Thyroid gland (tissue), 4 donors: ENCODE measurements around the gene PPP3CA. TPM values are rescaled to one million over a fixed set of nuclear protein-coding genes. Genes with fewer than 3 reads are reported as not detected.

Experiments used
- DNase-seq, 2 donors: peaks; one replicate each; pipeline ENCODE4 v3.0.0-alpha.2; 2019
- H3K27ac ChIP-seq, 3 donors: fragments of 200-600 bp; sonication (generic); 1 replicate in 2 of 3; 2 replicates in 1 of 3; pipeline ENCODE4 v1.5.1; 2016 to 2019; ENCODE audit warnings: mild to moderate bottlenecking in 1 of 3, moderate library complexity in 1 of 3
- H3K27me3 ChIP-seq: fragments of 200-600 bp; sonication (generic); one replicate; pipeline ENCODE4 v1.5.1; 2019
- H3K36me3 ChIP-seq, 2 donors: fragments of 200-600 bp; sonication (generic); one replicate each; pipeline ENCODE4 v1.5.1; 2016 to 2019
- H3K4me1 ChIP-seq, 2 donors: fragments of 200-600 bp; sonication (generic); one replicate each; pipeline ENCODE4 v1.5.1; 2017 to 2019
- H3K4me3 ChIP-seq, 3 donors: fragments of 200-600 bp; sonication (generic); replicated peaks in 1 of 3; 1 replicate in 2 of 3; 2 replicates in 1 of 3; pipeline ENCODE4 v1.5.1; 2016; ENCODE audit warnings: mild to moderate bottlenecking in 1 of 3
- H3K9me3 ChIP-seq: fragments of 200-600 bp; sonication (generic); one replicate; pipeline ENCODE4 v1.5.1; 2017
- POLR2A ChIP-seq, 2 donors: fragments of 450-650 bp; IDR thresholded peaks; one replicate each; pipeline ENCODE4 v1.6.1; 2017; ENCODE audit warnings: antibody characterized with exemption in 2 of 2, mild to moderate bottlenecking in 2 of 2, moderate library complexity in 1 of 2
- WGBS, 2 donors: methylation state at CpG; one replicate each; pipeline ENCODE4 v1.1.5; 2017; 5-methylcytosine and 5-hydroxymethylcytosine counted together
- intact Hi-C: fragments of 100-400 bp; cut with DNase I; formaldehyde crosslinking; loops from one replicate; pipeline ENCODE4 v1.15.1; 2023
- total RNA-seq, 4 donors: library from RNA; depleted of rRNA; stranded (reverse); fragments of >200 nt; gene quantifications; one replicate each; pipeline ENCODE4 v1.2.3, GENCODE V29; 2016
- TF ChIP-seq, protein P1 (sequence below), 6 experiments: fragments of 200-600 bp in 3 of 6; fragments of 450-650 bp in 3 of 6; sonication (generic) in 3 of 6; IDR thresholded peaks; one replicate each; pipeline ENCODE4 v1.5.1; 2016 to 2019; ENCODE audit warnings: antibody characterized with exemption in 6 of 6, mild to moderate bottlenecking in 2 of 6, inconsistent platforms in 1 of 6, moderate library complexity in 1 of 6

The PPP3CA gene
- total RNA-seq, 4 donors from 2014 or later, result 31.6 to 45.8 (median 34.4) TPM

DNA sequence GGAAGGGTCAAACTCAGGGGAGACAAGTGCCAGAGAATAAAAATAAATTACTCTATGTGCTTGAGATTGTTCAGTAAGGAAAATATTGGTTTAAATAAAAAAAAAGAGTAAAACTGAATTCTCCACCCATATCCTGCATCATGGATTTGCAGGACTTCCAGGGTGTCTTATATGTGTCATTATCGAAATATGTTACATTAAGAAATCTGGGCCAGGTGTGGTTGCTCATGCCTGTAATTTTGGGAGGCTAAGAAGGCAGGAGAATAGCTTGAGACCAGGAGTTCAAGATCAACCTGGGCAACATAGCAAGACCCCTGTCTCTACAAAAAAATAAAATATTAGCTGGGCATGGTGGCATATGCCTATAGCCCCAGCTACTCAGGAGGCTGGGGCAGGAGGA lies 104.9 kb downstream of the PPP3CA start:
- H3K9me3 ChIP-seq, result no peaks in the 10 kb centered on the region
- H3K27me3 ChIP-seq, result no peaks in the 10 kb centered on the region
- H3K36me3 ChIP-seq, result no peaks in the 10 kb centered on the region
- intact Hi-C loops, result no loop called here
- WGBS, 2 donors, result 93 to 100% methylated on average over 1 of the region's 1 CpG
- TF ChIP-seq, protein P1, sequence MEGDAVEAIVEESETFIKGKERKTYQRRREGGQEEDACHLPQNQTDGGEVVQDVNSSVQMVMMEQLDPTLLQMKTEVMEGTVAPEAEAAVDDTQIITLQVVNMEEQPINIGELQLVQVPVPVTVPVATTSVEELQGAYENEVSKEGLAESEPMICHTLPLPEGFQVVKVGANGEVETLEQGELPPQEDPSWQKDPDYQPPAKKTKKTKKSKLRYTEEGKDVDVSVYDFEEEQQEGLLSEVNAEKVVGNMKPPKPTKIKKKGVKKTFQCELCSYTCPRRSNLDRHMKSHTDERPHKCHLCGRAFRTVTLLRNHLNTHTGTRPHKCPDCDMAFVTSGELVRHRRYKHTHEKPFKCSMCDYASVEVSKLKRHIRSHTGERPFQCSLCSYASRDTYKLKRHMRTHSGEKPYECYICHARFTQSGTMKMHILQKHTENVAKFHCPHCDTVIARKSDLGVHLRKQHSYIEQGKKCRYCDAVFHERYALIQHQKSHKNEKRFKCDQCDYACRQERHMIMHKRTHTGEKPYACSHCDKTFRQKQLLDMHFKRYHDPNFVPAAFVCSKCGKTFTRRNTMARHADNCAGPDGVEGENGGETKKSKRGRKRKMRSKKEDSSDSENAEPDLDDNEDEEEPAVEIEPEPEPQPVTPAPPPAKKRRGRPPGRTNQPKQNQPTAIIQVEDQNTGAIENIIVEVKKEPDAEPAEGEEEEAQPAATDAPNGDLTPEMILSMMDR (IDR thresholded peaks at IDR 0.05), result no peak
- TF ChIP-seq POLR2A (IDR thresholded peaks at IDR 0.05), result no peak
- no peak for DNase-seq
- H3K4me1 ChIP-seq, result peaks cover 0 to 4% of the 10 kb centered on the region in 2 donors
- no peak overlapping the region for H3K4me3 ChIP-seq
- H3K27ac ChIP-seq, result no peak overlapping the region

DNA sequence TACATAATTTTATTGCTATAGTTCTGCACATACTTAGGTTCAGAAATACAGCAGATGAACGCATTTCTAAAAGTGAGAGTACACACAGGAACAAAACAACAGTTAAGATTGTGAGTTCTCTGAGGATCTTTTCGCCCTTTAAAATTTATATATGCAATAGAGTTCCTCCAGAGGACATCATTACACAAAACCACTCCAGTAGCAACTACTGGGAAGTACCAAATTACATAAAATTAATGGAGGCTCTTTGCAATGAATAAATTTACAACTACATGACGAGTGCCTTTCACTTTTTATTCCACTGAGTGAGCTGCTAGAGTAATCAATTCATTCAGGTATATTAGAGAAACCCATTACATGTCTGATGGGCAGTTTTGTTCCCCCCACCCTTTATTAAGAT lies 107.2 kb downstream of the PPP3CA start:
- no peak overlapping the region for H3K27ac ChIP-seq
- H3K9me3 ChIP-seq, result no peaks in the 10 kb centered on the region
- no peak for DNase-seq
- H3K4me1 ChIP-seq, result peaks cover 0 to 4% of the 10 kb centered on the region in 2 donors
- TF ChIP-seq, protein P1 (IDR thresholded peaks at IDR 0.05), result no peak
- TF ChIP-seq POLR2A (IDR thresholded peaks at IDR 0.05), result no peak
- WGBS, 2 donors, result 95% methylated on average over 3 of the region's 3 CpGs
- intact Hi-C loops, result no loop called here
- no peaks in the 10 kb centered on the region for H3K27me3 ChIP-seq
- H3K4me3 ChIP-seq, result no peak overlapping the region
- H3K36me3 ChIP-seq, result no peaks in the 10 kb centered on the region

DNA sequence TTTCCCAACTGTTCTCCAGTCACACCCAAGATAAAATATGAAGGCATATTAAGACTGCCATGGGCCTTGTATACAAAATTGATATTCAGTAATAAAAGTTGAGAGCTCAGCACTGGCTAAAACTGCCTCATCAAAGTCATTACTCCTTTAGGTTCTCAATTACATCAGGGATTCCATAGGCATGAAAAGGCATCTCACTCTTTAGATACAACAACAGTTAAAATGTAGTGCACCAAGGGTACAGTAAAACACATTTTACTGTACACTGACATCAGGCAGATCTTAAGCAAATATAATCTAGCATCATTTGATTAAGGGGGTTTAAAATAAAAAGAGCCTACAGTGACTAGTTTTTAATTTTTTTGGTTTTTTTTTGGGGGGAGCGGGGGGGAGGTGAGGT lies 107.7 kb downstream of the PPP3CA start:
- intact Hi-C loops, result no loop called here
- no peak for TF ChIP-seq POLR2A (IDR thresholded peaks at IDR 0.05)
- TF ChIP-seq, protein P1 (IDR thresholded peaks at IDR 0.05), result no peak
- H3K27me3 ChIP-seq, result no peaks in the 10 kb centered on the region
- no peaks in the 10 kb centered on the region for H3K36me3 ChIP-seq
- 64 to 81% methylated on average over 1 of the region's 1 CpG for WGBS, 2 donors
- H3K9me3 ChIP-seq, result no peaks in the 10 kb centered on the region
- DNase-seq, result no peak
- H3K4me1 ChIP-seq, result peaks cover 0 to 4% of the 10 kb centered on the region in 2 donors
- no peak overlapping the region for H3K4me3 ChIP-seq
- H3K27ac ChIP-seq, result no peak overlapping the region

DNA sequence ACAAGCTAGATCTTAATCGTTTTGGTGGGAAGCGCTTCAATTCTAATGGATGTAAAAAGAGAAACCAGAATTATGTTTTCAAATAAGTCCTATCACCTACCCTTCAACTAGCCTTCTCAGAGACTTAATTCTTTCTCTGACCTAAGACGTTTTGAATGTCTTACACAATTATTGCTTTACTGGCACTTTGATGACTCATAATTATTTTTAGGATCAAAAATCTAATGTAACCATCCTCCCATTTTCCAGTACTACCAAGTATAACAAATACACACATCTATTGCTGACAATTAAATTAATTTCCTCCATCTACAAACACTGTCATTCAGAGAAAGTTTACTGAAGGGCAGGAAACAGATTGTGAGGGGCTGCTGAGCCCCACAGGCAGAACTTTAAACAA lies 108.6 kb downstream of the PPP3CA start:
- TF ChIP-seq, protein P1 (IDR thresholded peaks at IDR 0.05), result no peak
- H3K4me1 ChIP-seq, result peaks cover 0 to 4% of the 10 kb centered on the region in 2 donors
- DNase-seq, result no peak
- intact Hi-C loops, result no loop called here
- no peak overlapping the region for H3K4me3 ChIP-seq
- no peak overlapping the region for H3K27ac ChIP-seq
- no peaks in the 10 kb centered on the region for H3K36me3 ChIP-seq
- H3K9me3 ChIP-seq, result no peaks in the 10 kb centered on the region
- H3K27me3 ChIP-seq, result no peaks in the 10 kb centered on the region
- 72 to 81% methylated on average over 3 of the region's 3 CpGs for WGBS, 2 donors

DNA sequence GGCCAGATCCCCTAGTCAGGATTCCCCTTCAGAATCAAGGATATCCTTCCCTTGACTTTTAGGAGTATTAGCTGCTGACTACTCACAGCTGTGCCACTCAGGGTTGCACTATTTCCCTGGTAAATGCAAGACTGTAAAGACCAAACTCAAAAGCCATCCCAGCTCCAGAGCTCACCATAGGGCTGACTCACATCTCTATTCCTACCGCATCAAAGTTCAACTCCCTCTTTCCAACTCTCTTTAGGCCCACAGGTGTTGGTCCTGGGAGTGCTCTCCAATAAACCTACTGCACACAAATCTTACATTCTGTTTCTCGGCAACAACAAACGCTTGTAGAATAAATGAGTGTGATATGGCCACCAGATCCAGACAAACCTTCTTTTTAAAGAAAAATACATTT lies 109.6 kb downstream of the PPP3CA start:
- Histone ChIP-seq H3K4me1 (peaks cover 0 to 4% of the 10 kb centered on the region in 2 donors), H3K36me3 (no peaks in the 10 kb centered on the region), H3K9me3 (no peaks in the 10 kb centered on the region), H3K27ac (no peak overlapping the region), H3K4me3 (no peak overlapping the region), H3K27me3 (no peaks in the 10 kb centered on the region)
- no peak for DNase-seq
- 96 to 98% methylated on average over 3 of the region's 3 CpGs for WGBS, 2 donors
- intact Hi-C loops, result no loop called here
- TF ChIP-seq, protein P1 (IDR thresholded peaks at IDR 0.05), result no peak
- TF ChIP-seq POLR2A (IDR thresholded peaks at IDR 0.05), result no peak
